SK-N-SH (cell line): ENCODE measurements around the gene FAM131C. TPM values are rescaled to one million over a fixed set of nuclear protein-coding genes. Genes with fewer than 3 reads are reported as not detected.

Experiments used
- CTCF ChIA-PET: fragments of 300-600, 350-600 bp; formaldehyde crosslinking; extraction: SDS; loops from one replicate; lab custom pipeline; 2021; lab: Yijun Ruan, JAX
- POLR2A ChIA-PET: fragments of 350-600 bp; sonication (Branson Sonifier 250); formaldehyde crosslinking; extraction: SDS; loops from one replicate; lab custom pipeline; 2020; ENCODE audit warnings: antibody characterized with exemption, inconsistent platforms; lab: Yijun Ruan, JAX
- DNase-seq: peaks from one replicate; pipeline ENCODE4 v3.0.0; 2012
- H2AFZ ChIP-seq: fragments of 200-600 bp; sonication (generic); 2 replicates; pipeline ENCODE4 v1.8.1; 2016; ENCODE audit warnings: antibody characterized with exemption, mild to moderate bottlenecking, low read depth
- H3F3A ChIP-seq: fragments of 200-600 bp; sonication (generic); replicated peaks from 2 replicates; pipeline ENCODE3; 2016; ENCODE audit warnings: antibody characterized with exemption, mild to moderate bottlenecking; ENCODE audit not compliant: insufficient read depth
- H3K27ac ChIP-seq, 2 experiments: fragments of 200-500 bp in 1 of 2; fragments of 200-600 bp in 1 of 2; sonication (Bioruptor generic) in 1 of 2; sonication (generic), shearing (Covaris generic) in 1 of 2; 2 replicates each; pipeline versions ENCODE4 v1.5.1 to v1.6.1; 2014 to 2016; ENCODE audit warnings: low read depth in 2 of 2, inconsistent platforms in 1 of 2, low read length in 1 of 2, mild to moderate bottlenecking in 1 of 2, mixed read lengths in 1 of 2
- H3K27me3 ChIP-seq: fragments of 200-600 bp; sonication (generic), shearing (Covaris generic); 2 replicates; pipeline ENCODE4 v1.6.1; 2016; ENCODE audit warnings: mixed run types; ENCODE audit not compliant: insufficient read depth
- H3K36me3 ChIP-seq, 2 experiments: fragments of 200-500 bp in 1 of 2; fragments of 200-600 bp in 1 of 2; sonication (Bioruptor generic) in 1 of 2; sonication (generic) in 1 of 2; replicated peaks in 1 of 2; 2 replicates each; pipeline versions ENCODE3 to v1.5.1; 2014 to 2016; ENCODE audit warnings: low read length in 1 of 2, mild to moderate bottlenecking in 1 of 2; ENCODE audit not compliant: insufficient read depth in 2 of 2, control insufficient read depth in 1 of 2
- H3K4me1 ChIP-seq, 2 experiments: fragments of 200-500 bp in 1 of 2; fragments of 200-600 bp in 1 of 2; sonication (Bioruptor generic) in 1 of 2; sonication (generic), shearing (Covaris generic) in 1 of 2; 2 replicates each; pipeline versions ENCODE4 v1.5.1 to v1.6.1; 2014 to 2016; ENCODE audit warnings: low read depth in 1 of 2, low read length in 1 of 2, mixed run types in 1 of 2; ENCODE audit not compliant: insufficient read depth in 2 of 2, control insufficient read depth in 1 of 2
- H3K4me2 ChIP-seq: fragments of 200-600 bp; sonication (generic), shearing (Covaris generic); 2 replicates; pipeline ENCODE4 v1.6.1; 2017; ENCODE audit warnings: mixed run types
- H3K4me3 ChIP-seq, 2 experiments: fragments of 200-500 bp in 1 of 2; fragments of 200-600 bp in 1 of 2; sonication (Bioruptor generic) in 1 of 2; sonication (generic), shearing (Covaris generic) in 1 of 2; 2 replicates each; pipeline versions ENCODE4 v1.5.1 to v1.8.1; 2014 to 2016; ENCODE audit warnings: low read depth in 2 of 2, inconsistent platforms in 1 of 2, low read length in 1 of 2, mild to moderate bottlenecking in 1 of 2, mixed read lengths in 1 of 2, moderate library complexity in 1 of 2
- H3K79me2 ChIP-seq: fragments of 200-600 bp; sonication (generic); 2 replicates; pipeline ENCODE4 v1.8.1; 2017; ENCODE audit warnings: mild to moderate bottlenecking; ENCODE audit not compliant: insufficient read depth
- H3K9ac ChIP-seq: fragments of 200-600 bp; sonication (generic); 2 replicates; pipeline ENCODE4 v1.6.1; 2017; ENCODE audit warnings: mixed run types
- H3K9me2 ChIP-seq: fragments of 200-600 bp; sonication (generic); 2 replicates; pipeline ENCODE4 v1.6.1; 2017; ENCODE audit warnings: mixed run types
- H3K9me3 ChIP-seq: fragments of 200-600 bp; sonication (generic); 2 replicates; pipeline ENCODE4 v1.6.1; 2017; ENCODE audit warnings: mixed run types, mild to moderate bottlenecking, moderate library complexity
- H4K20me1 ChIP-seq: fragments of 200-600 bp; sonication (generic); 2 replicates; pipeline ENCODE4 v1.6.1; 2017; ENCODE audit warnings: mild to moderate bottlenecking, mixed run types; ENCODE audit not compliant: insufficient read depth
- ELF1 ChIP-seq: IDR thresholded peaks from 2 replicates; pipeline ENCODE4 v1.4.0; 2012
- EZH2phosphoT487 ChIP-seq: fragments of 200-600 bp; sonication (generic); IDR thresholded peaks from 2 replicates; pipeline ENCODE4 v1.6.1; 2017; ENCODE audit warnings: low read depth, mixed run types, mild to moderate bottlenecking, antibody characterized with exemption, moderate library complexity, borderline replicate concordance
- FOXJ3 ChIP-seq: sonication (generic); formaldehyde crosslinking; IDR thresholded peaks from 2 replicates; pipeline ENCODE4 v1.5.1; 2020; ENCODE audit warnings: mild to moderate bottlenecking, missing genetic modification reagents
- GABPA ChIP-seq: IDR thresholded peaks from 2 replicates; pipeline ENCODE4 v1.4.0; 2012; ENCODE audit warnings: low read depth, mild to moderate bottlenecking
- GATA2 ChIP-seq: sonication (generic); formaldehyde crosslinking; IDR thresholded peaks from 2 replicates; pipeline ENCODE4 v1.5.0; 2020; ENCODE audit warnings: mild to moderate bottlenecking, missing genetic modification reagents
- JUND ChIP-seq: IDR thresholded peaks from 2 replicates; pipeline ENCODE4 v1.4.0; 2012
- SMC3 ChIP-seq: IDR thresholded peaks from 2 replicates; pipeline ENCODE4 v1.6.1; 2012; ENCODE audit warnings: low read depth, low read length, improper control_type of control experiment
- WGBS: methylation state at CpG from one replicate; pipeline ENCODE4 v1.1.6; 2017; ENCODE audit warnings: low lambda C conversion rate; 5-methylcytosine and 5-hydroxymethylcytosine counted together
- polyA plus RNA-seq, 3 experiments: library from polyadenylated mRNA; depleted of rRNA; stranded (reverse); fragments of >200 nt; gene quantifications; 2 replicates each; pipeline ENCODE4 v1.2.3, GENCODE V29; 2012
- TF ChIP-seq, protein P1 (sequence below): IDR thresholded peaks from 2 replicates; pipeline ENCODE4 v1.6.1; 2012; ENCODE audit warnings: mild to moderate bottlenecking, low read depth, low read length, moderate library complexity
- TF ChIP-seq, protein P2 (sequence below): IDR thresholded peaks from 2 replicates; pipeline ENCODE4 v1.4.0; 2012; ENCODE audit warnings: low read depth

Gene FAM131C
- polyA plus RNA-seq, 1 of the 3 experiments (the other 2 are of a cell fraction): 1.6 TPM

DNA sequence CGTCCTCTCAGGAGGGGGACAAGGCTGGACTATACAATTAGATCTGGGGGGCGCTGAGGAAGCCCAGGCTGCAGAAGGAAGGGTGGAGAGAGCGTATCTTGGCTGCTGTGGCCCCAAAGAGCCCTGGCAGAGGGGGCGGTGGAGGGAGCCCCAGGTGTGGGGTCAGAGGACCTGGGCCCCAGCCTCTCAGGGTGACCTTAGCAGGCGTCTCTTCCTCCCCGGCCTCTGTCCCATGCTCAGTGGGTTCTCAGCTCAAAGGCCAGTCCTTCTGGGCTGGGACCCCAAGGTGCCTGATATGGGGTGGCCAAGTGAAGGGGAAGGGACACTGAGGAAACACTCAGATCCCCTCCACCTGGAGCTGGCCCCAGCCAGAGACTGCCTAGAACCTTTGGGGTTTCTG is 1.8 kb downstream of the FAM131C start (continued):
- TF ChIP-seq, protein P1, sequence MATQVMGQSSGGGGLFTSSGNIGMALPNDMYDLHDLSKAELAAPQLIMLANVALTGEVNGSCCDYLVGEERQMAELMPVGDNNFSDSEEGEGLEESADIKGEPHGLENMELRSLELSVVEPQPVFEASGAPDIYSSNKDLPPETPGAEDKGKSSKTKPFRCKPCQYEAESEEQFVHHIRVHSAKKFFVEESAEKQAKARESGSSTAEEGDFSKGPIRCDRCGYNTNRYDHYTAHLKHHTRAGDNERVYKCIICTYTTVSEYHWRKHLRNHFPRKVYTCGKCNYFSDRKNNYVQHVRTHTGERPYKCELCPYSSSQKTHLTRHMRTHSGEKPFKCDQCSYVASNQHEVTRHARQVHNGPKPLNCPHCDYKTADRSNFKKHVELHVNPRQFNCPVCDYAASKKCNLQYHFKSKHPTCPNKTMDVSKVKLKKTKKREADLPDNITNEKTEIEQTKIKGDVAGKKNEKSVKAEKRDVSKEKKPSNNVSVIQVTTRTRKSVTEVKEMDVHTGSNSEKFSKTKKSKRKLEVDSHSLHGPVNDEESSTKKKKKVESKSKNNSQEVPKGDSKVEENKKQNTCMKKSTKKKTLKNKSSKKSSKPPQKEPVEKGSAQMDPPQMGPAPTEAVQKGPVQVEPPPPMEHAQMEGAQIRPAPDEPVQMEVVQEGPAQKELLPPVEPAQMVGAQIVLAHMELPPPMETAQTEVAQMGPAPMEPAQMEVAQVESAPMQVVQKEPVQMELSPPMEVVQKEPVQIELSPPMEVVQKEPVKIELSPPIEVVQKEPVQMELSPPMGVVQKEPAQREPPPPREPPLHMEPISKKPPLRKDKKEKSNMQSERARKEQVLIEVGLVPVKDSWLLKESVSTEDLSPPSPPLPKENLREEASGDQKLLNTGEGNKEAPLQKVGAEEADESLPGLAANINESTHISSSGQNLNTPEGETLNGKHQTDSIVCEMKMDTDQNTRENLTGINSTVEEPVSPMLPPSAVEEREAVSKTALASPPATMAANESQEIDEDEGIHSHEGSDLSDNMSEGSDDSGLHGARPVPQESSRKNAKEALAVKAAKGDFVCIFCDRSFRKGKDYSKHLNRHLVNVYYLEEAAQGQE: no peak
- TF ChIP-seq, all 33 proteins: peak for 0

DNA sequence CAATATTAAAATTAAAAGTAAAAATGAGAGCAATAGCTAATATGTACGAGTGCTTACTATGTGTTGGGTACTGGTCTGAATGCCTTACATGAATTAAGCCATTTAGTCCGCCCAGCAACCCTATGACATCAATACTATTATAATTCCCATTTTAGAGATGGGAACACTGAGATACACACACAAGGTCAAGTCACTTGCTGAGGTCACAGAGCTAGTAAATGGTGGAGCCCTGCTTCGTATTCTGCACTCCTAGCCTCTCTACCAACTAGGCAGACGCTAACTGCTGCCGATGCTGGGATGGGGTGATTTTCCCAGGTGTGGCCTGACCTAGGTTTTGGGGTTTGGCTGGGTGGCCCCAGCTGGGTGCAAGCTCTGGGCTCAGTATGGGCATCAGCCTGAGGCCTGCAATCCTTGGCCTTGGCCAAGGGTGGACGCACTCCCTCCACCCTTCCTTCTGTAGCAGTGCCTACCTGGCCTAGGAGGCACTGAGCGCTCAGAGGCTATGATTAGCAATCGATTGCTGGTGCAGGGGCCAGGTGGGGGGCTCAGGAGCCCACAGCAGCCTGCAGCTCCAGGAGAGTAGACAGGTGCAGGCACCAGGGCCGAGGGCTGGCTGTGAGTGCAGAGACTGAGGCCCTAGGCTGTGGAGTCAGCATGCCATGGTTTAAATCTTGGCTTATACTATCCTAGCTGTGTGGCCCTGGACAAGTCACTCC is 2.7 kb downstream of the FAM131C start:
- WGBS: 96% methylated on average over 5 of the region's 9 CpGs
- Histone ChIP-seq H3F3A (peaks cover 8% of the 10 kb centered on the region), H3K4me2 (no peak overlapping the region), H2AFZ (no peak overlapping the region), H3K79me2 (no peaks in the 10 kb centered on the region), H3K4me1 (peaks cover 5 to 13% of the 10 kb centered on the region in 2 experiments; a peak in 2 of 4 replicates), H3K9me2 (no peaks in the 10 kb centered on the region), H3K36me3 (no peaks in the 10 kb centered on the region), H4K20me1 (no peaks in the 10 kb centered on the region), H3K9ac (no peak overlapping the region), H3K9me3 (no peaks in the 10 kb centered on the region), H3K27me3 (no peaks in the 10 kb centered on the region), H3K4me3 (no peak overlapping the region), H3K27ac (no peak overlapping the region)
- POLR2A ChIA-PET: no interaction called here
- CTCF ChIA-PET: interaction anchor here (0.7 to 5.2 kb wide), 3 partner anchors 11 to 62 kb away, joined by 3 to 35 read pairs (median 4); no protein-coding TSS in a partner anchor
- no peak for TF ChIP-seq FOXJ3 (CRISPR knock-in tag)
- no peak for TF ChIP-seq GATA2
- TF ChIP-seq, protein P2, sequence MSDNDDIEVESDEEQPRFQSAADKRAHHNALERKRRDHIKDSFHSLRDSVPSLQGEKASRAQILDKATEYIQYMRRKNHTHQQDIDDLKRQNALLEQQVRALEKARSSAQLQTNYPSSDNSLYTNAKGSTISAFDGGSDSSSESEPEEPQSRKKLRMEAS: no peak
- TF ChIP-seq GABPA: no peak
- TF ChIP-seq, protein P1: no peak
- TF ChIP-seq SMC3: no peak
- TF ChIP-seq JUND: no peak
- no peak for TF ChIP-seq EZH2phosphoT487
- TF ChIP-seq ELF1: no peak
- no peak for DNase-seq
